ENCODE results near the gene PBRM1. TPM values are rescaled to one million over a fixed set of nuclear protein-coding genes. Genes with fewer than 3 reads are reported as not detected.

Gene PBRM1
- total and polyA plus RNA-seq, 2 experiments from 2014 or later = 57.5 to 72.5 TPM

DNA sequence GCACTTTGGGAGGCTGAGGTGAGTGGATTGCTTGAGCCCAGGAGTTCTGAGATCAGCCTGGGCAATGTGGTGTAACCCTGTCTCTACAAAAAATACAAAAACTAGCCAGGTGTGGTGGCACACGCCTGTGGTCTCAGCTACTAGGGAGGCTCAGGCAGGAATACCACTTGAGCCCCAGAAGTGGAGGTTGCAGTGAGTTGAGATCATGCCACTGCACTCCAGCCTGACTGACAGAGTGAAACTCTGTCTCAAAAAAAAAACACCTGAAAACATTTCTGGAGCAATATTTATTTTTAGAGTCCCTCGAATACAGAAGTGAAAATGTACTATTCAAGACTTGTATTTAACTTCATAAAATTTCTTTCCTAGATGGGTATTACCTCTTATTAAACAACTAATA lies 24.8 kb upstream of the PBRM1 start:
- Histone ChIP-seq H3K9me2 (ENCODE audit: insufficient read depth) (no peaks in the 10 kb centered on the region), H3F3A (replicated peaks; ENCODE audit: low read depth) (peaks cover 9% of the 10 kb centered on the region), H3K4me2 (no peak overlapping the region), H3K27ac (ENCODE audit: low read depth) (0 out of 2 replicates have a peak overlapping the region, but pooled peaks have one; percentile 27), H3K27me3 (ENCODE audit: insufficient read depth) (no peaks in the 10 kb centered on the region), H3K4me1 (ENCODE audit: insufficient read depth) (peaks cover 10% of the 10 kb centered on the region; the same call in 1 of the 2 replicates), H3K79me2 (replicated peaks; ENCODE audit: insufficient read depth) (peaks cover 21% of the 10 kb centered on the region), H2AFZ (no peak overlapping the region), H3K36me3 (ENCODE audit: insufficient read depth) (peaks cover 14% of the 10 kb centered on the region), H4K20me1 (replicated peaks; ENCODE audit: insufficient read depth) (peaks cover 15% of the 10 kb centered on the region), H3K4me3 (no peak overlapping the region)
- TF ChIP-seq ZNF114 (CRISPR knock-in tag; IDR thresholded peaks at IDR 0.05) (no peak), CREB1 (CRISPR knock-in tag; IDR thresholded peaks at IDR 0.05; ENCODE audit: low read depth) (no peak), JUNB (IDR thresholded peaks at IDR 0.05; ENCODE audit: unreplicated experiment) (no peak), STAT1 (IDR thresholded peaks at IDR 0.05; ENCODE audit: unreplicated experiment) (no peak), EZH2 (IDR thresholded peaks at IDR 0.05; ENCODE audit: low read depth, unreplicated experiment) (no peak)
- TF ChIP-seq, protein P1, sequence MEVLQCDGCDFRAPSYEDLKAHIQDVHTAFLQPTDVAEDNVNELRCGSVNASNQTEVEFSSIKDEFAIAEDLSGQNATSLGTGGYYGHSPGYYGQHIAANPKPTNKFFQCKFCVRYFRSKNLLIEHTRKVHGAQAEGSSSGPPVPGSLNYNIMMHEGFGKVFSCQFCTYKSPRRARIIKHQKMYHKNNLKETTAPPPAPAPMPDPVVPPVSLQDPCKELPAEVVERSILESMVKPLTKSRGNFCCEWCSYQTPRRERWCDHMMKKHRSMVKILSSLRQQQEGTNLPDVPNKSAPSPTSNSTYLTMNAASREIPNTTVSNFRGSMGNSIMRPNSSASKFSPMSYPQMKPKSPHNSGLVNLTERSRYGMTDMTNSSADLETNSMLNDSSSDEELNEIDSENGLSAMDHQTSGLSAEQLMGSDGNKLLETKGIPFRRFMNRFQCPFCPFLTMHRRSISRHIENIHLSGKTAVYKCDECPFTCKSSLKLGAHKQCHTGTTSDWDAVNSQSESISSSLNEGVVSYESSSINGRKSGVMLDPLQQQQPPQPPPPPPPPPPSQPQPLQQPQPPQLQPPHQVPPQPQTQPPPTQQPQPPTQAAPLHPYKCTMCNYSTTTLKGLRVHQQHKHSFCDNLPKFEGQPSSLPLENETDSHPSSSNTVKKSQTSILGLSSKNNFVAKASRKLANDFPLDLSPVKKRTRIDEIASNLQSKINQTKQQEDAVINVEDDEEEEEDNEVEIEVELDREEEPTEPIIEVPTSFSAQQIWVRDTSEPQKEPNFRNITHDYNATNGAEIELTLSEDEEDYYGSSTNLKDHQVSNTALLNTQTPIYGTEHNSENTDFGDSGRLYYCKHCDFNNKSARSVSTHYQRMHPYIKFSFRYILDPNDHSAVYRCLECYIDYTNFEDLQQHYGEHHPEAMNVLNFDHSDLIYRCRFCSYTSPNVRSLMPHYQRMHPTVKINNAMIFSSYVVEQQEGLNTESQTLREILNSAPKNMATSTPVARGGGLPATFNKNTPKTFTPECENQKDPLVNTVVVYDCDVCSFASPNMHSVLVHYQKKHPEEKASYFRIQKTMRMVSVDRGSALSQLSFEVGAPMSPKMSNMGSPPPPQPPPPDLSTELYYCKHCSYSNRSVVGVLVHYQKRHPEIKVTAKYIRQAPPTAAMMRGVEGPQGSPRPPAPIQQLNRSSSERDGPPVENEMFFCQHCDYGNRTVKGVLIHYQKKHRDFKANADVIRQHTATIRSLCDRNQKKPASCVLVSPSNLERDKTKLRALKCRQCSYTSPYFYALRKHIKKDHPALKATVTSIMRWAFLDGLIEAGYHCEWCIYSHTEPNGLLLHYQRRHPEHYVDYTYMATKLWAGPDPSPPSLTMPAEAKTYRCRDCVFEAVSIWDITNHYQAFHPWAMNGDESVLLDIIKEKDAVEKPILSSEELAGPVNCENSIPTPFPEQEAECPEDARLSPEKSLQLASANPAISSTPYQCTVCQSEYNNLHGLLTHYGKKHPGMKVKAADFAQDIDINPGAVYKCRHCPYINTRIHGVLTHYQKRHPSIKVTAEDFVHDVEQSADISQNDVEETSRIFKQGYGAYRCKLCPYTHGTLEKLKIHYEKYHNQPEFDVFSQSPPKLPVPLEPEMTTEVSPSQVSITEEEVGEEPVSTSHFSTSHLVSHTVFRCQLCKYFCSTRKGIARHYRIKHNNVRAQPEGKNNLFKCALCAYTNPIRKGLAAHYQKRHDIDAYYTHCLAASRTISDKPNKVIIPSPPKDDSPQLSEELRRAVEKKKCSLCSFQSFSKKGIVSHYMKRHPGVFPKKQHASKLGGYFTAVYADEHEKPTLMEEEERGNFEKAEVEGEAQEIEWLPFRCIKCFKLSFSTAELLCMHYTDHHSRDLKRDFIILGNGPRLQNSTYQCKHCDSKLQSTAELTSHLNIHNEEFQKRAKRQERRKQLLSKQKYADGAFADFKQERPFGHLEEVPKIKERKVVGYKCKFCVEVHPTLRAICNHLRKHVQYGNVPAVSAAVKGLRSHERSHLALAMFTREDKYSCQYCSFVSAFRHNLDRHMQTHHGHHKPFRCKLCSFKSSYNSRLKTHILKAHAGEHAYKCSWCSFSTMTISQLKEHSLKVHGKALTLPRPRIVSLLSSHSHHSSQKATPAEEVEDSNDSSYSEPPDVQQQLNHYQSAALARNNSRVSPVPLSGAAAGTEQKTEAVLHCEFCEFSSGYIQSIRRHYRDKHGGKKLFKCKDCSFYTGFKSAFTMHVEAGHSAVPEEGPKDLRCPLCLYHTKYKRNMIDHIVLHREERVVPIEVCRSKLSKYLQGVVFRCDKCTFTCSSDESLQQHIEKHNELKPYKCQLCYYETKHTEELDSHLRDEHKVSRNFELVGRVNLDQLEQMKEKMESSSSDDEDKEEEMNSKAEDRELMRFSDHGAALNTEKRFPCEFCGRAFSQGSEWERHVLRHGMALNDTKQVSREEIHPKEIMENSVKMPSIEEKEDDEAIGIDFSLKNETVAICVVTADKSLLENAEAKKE (CRISPR knock-in tag; IDR thresholded peaks at IDR 0.05) = no peak
- TF ChIP-seq, protein P2, sequence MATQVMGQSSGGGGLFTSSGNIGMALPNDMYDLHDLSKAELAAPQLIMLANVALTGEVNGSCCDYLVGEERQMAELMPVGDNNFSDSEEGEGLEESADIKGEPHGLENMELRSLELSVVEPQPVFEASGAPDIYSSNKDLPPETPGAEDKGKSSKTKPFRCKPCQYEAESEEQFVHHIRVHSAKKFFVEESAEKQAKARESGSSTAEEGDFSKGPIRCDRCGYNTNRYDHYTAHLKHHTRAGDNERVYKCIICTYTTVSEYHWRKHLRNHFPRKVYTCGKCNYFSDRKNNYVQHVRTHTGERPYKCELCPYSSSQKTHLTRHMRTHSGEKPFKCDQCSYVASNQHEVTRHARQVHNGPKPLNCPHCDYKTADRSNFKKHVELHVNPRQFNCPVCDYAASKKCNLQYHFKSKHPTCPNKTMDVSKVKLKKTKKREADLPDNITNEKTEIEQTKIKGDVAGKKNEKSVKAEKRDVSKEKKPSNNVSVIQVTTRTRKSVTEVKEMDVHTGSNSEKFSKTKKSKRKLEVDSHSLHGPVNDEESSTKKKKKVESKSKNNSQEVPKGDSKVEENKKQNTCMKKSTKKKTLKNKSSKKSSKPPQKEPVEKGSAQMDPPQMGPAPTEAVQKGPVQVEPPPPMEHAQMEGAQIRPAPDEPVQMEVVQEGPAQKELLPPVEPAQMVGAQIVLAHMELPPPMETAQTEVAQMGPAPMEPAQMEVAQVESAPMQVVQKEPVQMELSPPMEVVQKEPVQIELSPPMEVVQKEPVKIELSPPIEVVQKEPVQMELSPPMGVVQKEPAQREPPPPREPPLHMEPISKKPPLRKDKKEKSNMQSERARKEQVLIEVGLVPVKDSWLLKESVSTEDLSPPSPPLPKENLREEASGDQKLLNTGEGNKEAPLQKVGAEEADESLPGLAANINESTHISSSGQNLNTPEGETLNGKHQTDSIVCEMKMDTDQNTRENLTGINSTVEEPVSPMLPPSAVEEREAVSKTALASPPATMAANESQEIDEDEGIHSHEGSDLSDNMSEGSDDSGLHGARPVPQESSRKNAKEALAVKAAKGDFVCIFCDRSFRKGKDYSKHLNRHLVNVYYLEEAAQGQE (IDR thresholded peaks at IDR 0.05; ENCODE audit: unreplicated experiment) = no peak
- TF ChIP-seq, protein P3, sequence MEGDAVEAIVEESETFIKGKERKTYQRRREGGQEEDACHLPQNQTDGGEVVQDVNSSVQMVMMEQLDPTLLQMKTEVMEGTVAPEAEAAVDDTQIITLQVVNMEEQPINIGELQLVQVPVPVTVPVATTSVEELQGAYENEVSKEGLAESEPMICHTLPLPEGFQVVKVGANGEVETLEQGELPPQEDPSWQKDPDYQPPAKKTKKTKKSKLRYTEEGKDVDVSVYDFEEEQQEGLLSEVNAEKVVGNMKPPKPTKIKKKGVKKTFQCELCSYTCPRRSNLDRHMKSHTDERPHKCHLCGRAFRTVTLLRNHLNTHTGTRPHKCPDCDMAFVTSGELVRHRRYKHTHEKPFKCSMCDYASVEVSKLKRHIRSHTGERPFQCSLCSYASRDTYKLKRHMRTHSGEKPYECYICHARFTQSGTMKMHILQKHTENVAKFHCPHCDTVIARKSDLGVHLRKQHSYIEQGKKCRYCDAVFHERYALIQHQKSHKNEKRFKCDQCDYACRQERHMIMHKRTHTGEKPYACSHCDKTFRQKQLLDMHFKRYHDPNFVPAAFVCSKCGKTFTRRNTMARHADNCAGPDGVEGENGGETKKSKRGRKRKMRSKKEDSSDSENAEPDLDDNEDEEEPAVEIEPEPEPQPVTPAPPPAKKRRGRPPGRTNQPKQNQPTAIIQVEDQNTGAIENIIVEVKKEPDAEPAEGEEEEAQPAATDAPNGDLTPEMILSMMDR (conservative IDR thresholded peaks at IDR 0.05; ENCODE audit: low read depth in 2 of 2) = no peak
- no peak for ATAC-seq
- no peak for DNase-seq (ENCODE audit: low spot score)
- H3K36me3 Mint-ChIP-seq (ENCODE audit: low read depth) = peaks cover 19% of the 10 kb centered on the region
- H3K27ac Mint-ChIP-seq = no peak overlapping the region
- H3K4me1 Mint-ChIP-seq = peaks cover 7% of the 10 kb centered on the region
- no peaks in the 10 kb centered on the region for H3K9me3 Mint-ChIP-seq
- no peak overlapping the region for H3K4me3 Mint-ChIP-seq
- peaks cover 12% of the 10 kb centered on the region for H3K27me3 Mint-ChIP-seq (ENCODE audit: insufficient read depth, low read depth, poor library complexity)

All from GM23338 (cell line).